Common myeloid progenitor, CD34-positive (primary cell): ENCODE data around the gene ACADS.

ENCODE experiments used
- CTCF ChIA-PET: fragments of 350-600 bp; sonication (Branson Sonifier 250); formaldehyde crosslinking; loops from one replicate; lab custom pipeline; 2021; ENCODE audit warnings: antibody characterized with exemption; lab: Charles Lee
- POLR2A ChIA-PET: fragments of 350-600 bp; sonication (Branson Sonifier 250); formaldehyde crosslinking; loops from one replicate; lab custom pipeline; 2021; ENCODE audit warnings: antibody characterized with exemption; lab: Charles Lee
- DNase-seq, 3 donors: peaks; one replicate each; pipeline versions ENCODE4 v3.0.0 to v3.0.0-alpha.2; 2013
- H3K27ac ChIP-seq, 2 experiments: 1 replicate in 1 of 2; 2 replicates in 1 of 2; pipeline ENCODE4 v1.7.0; 2013; ENCODE audit warnings: inconsistent platforms in 2 of 2, low read length in 2 of 2, mild to moderate bottlenecking in 2 of 2, low read depth in 1 of 2, moderate library complexity in 1 of 2; ENCODE audit not compliant: severe bottlenecking in 2 of 2, insufficient read depth in 1 of 2, poor library complexity in 1 of 2
- H3K27me3 ChIP-seq, 5 experiments: replicated peaks in 2 of 5; 1 replicate in 3 of 5; 2 replicates in 2 of 5; pipeline versions ENCODE4 v1.6.1 to v1.7.0; 2013; ENCODE audit warnings: low read length in 4 of 5, mild to moderate bottlenecking in 2 of 5, moderate library complexity in 2 of 5, inconsistent platforms in 1 of 5; ENCODE audit not compliant: insufficient read depth in 5 of 5, control insufficient read depth in 4 of 5
- H3K36me3 ChIP-seq, 4 experiments: 1 replicate in 2 of 4; 2 replicates in 2 of 4; pipeline versions ENCODE4 v1.6.1 to v1.7.0; 2013; ENCODE audit warnings: low read length in 3 of 4, control low read depth in 1 of 4, mild to moderate bottlenecking in 1 of 4; ENCODE audit not compliant: control insufficient read depth in 4 of 4, insufficient read depth in 4 of 4
- H3K4me1 ChIP-seq, 4 experiments: 1 replicate in 3 of 4; 2 replicates in 1 of 4; pipeline versions ENCODE4 v1.6.1 to v1.7.1; 2013; ENCODE audit warnings: low read length in 3 of 4, mild to moderate bottlenecking in 3 of 4, control low read depth in 1 of 4, inconsistent platforms in 1 of 4, moderate library complexity in 1 of 4; ENCODE audit not compliant: control insufficient read depth in 4 of 4, insufficient read depth in 4 of 4; ENCODE audit errors: control extremely low read depth in 1 of 4
- H3K4me3 ChIP-seq, 7 experiments: 1 replicate in 4 of 7; 2 replicates in 3 of 7; pipeline versions ENCODE4 v1.5.1 to v1.7.0; 2013; ENCODE audit warnings: mild to moderate bottlenecking in 7 of 7, low read length in 6 of 7, moderate library complexity in 6 of 7, inconsistent platforms in 2 of 7, low read depth in 2 of 7, control low read depth in 1 of 7; ENCODE audit not compliant: insufficient read depth in 4 of 7, control insufficient read depth in 1 of 7; ENCODE audit errors: extremely low read depth in 1 of 7
- H3K9me3 ChIP-seq, 5 experiments: 1 replicate in 4 of 5; 2 replicates in 1 of 5; pipeline versions ENCODE4 v1.6.1 to v1.7.1; 2013; ENCODE audit warnings: low read length in 4 of 5, mild to moderate bottlenecking in 2 of 5, inconsistent platforms in 1 of 5, low read depth in 1 of 5, moderate library complexity in 1 of 5; ENCODE audit not compliant: control insufficient read depth in 4 of 5, insufficient read depth in 2 of 5; ENCODE audit errors: control extremely low read depth in 1 of 5
- WGBS: methylation state at CpG from one replicate; pipeline ENCODE4 v1.1.5; 2013; ENCODE audit not compliant: insufficient coverage; 5-methylcytosine and 5-hydroxymethylcytosine counted together

Gene ACADS

DNA sequence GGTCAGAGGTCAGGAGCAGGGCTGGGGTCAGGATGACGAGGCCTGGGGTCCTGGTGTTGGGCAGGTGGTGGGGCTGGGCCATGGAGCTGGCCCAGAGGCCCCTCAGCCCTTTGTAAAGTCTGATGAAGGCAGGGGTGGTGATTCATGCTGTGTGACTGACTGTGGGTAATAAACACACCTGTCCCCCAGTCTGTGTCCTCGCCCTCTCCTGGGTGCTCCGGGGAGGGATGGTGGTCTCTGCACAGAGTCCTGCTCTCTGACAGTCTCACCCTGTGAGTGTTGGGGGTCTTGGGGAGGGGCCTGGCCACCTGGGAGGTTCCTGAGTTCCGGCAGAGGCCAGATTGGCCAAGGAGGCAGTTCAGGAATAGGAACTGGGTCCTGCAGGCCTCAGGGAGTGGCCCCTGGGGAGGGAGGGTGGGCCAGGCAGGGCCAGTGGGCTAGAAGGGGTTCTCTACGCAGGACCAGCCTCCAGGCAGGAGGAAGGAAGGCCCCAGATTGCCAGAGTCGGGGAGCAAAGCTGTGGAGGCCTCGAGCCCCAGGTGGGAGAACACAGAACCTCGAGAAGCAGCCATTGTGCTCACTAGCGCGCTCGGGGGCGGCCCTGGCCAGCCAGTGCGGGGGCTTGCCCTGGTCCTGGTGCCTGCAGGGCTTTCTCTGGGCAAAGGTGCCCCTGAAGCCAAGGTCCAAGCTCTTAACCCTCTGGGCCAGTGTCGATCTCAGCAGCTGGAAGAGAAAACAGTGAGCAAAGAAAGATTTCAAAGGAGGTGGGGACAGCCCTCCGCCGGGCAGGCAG is 14.4 kb downstream of the ACADS start:
- no peak overlapping the region for H3K4me3 ChIP-seq
- H3K9me3 ChIP-seq, result no peaks in the 10 kb centered on the region
- no peak overlapping the region for H3K27ac ChIP-seq
- no peak for DNase-seq
- ChIA-PET CTCF (no interaction called here), POLR2A (no interaction called here)
- peaks cover 0 to 24% (median 5%) of the 10 kb centered on the region in 4 experiments for H3K36me3 ChIP-seq
- WGBS, result 87% methylated on average over 12 of the region's 16 CpGs
- no peaks in the 10 kb centered on the region for H3K27me3 ChIP-seq
- no peaks in the 10 kb centered on the region for H3K4me1 ChIP-seq

DNA sequence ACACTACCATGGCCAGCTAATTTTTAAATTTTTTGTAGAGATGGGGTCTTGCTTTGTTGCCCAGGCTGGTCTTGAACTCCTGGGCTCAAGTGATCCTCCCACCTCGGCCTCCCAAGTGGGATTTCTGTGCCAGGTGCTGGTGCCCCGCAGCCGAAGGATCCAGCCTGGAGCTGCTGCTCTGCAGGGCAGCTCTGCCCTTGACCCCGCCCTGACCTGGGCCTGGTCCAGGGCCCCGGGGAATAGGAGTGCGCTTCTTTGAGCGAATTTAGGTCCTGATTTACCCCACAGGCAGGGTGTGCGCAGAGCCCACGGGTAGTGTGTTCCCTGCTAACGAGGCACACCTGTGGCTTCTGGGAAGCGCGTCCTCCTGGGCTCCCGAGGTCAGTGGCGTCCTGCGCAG is 15.2 kb downstream of the ACADS start:
- Histone ChIP-seq H3K4me1 (no peaks in the 10 kb centered on the region), H3K4me3 (no peak overlapping the region), H3K27me3 (no peaks in the 10 kb centered on the region), H3K9me3 (no peaks in the 10 kb centered on the region), H3K27ac (no peak overlapping the region), H3K36me3 (peaks cover 0 to 21% (median 5%) of the 10 kb centered on the region in 4 experiments)
- POLR2A ChIA-PET, result no interaction called here
- DNase-seq, result no peak
- CTCF ChIA-PET, result no interaction called here
- WGBS, result 96% methylated on average over 15 of the region's 15 CpGs

DNA sequence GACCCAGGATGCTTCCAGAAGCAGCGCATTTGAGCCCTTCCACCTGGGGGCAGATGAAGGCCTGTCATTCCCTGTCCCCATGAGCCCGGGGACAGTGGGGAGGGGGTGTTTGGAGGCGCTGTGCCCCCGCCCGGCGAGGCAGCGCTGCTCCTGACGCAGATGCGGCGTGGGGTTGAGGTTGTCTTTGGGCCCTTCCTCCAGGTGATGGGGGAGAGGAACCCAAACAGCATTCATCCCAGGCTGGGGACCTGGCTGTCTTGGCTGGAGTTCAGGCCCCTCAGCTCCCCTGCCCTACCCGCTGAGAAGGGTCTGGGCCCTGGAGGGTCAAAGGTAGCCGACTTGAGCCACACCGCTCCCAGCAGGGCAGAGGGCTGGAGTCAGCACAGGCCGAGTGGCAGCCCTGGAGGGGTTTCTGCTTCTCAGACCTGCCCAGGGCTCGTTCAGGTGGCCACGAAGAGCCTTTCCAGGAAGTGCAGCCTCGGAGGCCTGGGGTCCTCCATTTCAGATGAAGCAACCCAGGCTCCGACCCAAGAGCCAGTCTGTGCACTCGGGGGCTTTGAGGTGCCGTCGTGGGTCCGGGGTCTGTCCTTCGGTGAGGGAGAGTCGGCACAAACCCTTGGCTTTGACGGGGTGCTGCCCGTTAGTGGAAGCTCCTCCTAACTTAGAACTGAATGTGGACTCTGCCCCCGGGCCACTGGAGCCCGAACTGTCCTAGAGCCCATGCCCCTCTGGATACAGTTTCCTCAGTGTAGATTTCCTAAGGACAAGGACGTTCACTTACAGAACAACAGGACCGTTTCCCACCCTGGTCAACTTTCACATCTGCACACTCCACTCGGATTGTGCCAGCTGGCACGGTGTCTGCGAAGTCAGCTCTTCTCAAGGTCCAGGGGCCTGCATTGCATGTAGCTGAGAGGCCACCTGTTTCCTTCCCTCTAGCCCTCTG is 16.1 kb downstream of the ACADS start:
- POLR2A ChIA-PET, result no interaction called here

DNA sequence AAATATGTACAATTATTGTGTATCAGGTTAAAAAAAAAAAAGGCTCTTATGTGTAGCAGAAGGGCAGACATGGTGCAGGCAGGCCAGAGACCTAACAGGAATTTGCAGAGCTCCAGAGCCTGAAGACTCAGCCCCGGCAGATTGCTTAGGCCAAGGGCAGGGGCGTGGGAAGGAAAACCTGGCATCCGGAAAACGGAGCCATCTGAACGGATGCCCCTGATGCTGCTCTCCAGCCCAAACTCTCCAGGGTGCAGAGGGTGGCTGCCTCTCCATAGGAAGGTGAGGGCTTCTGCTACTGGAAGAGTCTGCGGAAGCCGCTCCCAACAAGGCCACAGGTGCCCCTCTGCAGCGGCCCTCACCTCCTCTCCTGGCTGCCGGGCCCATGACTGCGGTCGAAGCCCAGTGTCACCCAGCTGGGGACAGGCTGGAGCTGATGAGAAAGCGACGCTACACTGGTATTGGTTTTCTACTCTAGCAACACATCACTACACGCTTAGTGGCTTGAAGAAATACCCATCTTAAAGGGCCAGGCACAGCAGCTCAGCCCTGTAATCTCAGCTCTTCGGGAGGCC is 19.4 kb downstream of the ACADS start:
- no peak for DNase-seq
- H3K27me3 ChIP-seq, result no peaks in the 10 kb centered on the region
- ChIA-PET POLR2A (no interaction called here), CTCF (no interaction called here)
- 98% methylated on average over 14 of the region's 15 CpGs for WGBS
- H3K4me3 ChIP-seq, result no peak overlapping the region
- H3K9me3 ChIP-seq, result no peaks in the 10 kb centered on the region
- no peak overlapping the region for H3K27ac ChIP-seq
- H3K4me1 ChIP-seq, result no peaks in the 10 kb centered on the region
- H3K36me3 ChIP-seq, result no peaks in the 10 kb centered on the region

More for the DNA sequence above, 16.1 kb downstream of the ACADS start:
- DNase-seq, result no peak
- Histone ChIP-seq H3K27ac (no peak overlapping the region), H3K27me3 (no peaks in the 10 kb centered on the region), H3K4me3 (no peak overlapping the region), H3K9me3 (no peaks in the 10 kb centered on the region), H3K36me3 (peaks cover 0 to 21% (median 5%) of the 10 kb centered on the region in 4 experiments), H3K4me1 (no peaks in the 10 kb centered on the region)
- CTCF ChIA-PET, result interaction anchor here (1.3 kb wide), 1 partner anchor 10 kb away, joined by 5 read pairs; no protein-coding TSS in a partner anchor
- WGBS, result 94% methylated on average over 24 of the region's 33 CpGs

GRCh38 chr12:120748242-120748641 is 22.6 kb downstream of the ACADS start:
- DNase-seq, result peak in 2 of 3 donors; percentile 13 to 36
- no peak overlapping the region for H3K4me3 ChIP-seq
- H3K4me1 ChIP-seq, result peaks cover 0 to 2% (median 0%) of the 10 kb centered on the region in 4 experiments
- ChIA-PET CTCF (interaction anchor here (1.0 kb wide), 1 partner anchor 9 kb away, joined by 3 read pairs; no protein-coding TSS in a partner anchor), POLR2A (interaction anchor here (0.7 kb wide), 1 partner anchor 23 kb away, joined by 4 read pairs; no protein-coding TSS in a partner anchor)
- no peak overlapping the region for H3K27ac ChIP-seq
- H3K9me3 ChIP-seq, result no peaks in the 10 kb centered on the region
- no peaks in the 10 kb centered on the region for H3K36me3 ChIP-seq
- 97% methylated on average over 7 of the region's 7 CpGs for WGBS
- H3K27me3 ChIP-seq, result no peaks in the 10 kb centered on the region

GRCh38 chr12:120749256-120749655 is 23.6 kb downstream of the ACADS start:
- H3K4me1 ChIP-seq, result peaks cover 0 to 2% (median 0%) of the 10 kb centered on the region in 4 experiments
- CTCF ChIA-PET, result no interaction called here
- no peak overlapping the region for H3K27ac ChIP-seq
- H3K27me3 ChIP-seq, result no peaks in the 10 kb centered on the region
- WGBS, result 97% methylated on average over 4 of the region's 5 CpGs
- POLR2A ChIA-PET, result no interaction called here
- DNase-seq, result no peak
- no peak overlapping the region for H3K4me3 ChIP-seq
- H3K9me3 ChIP-seq, result no peaks in the 10 kb centered on the region
- no peaks in the 10 kb centered on the region for H3K36me3 ChIP-seq
